ENCODE measurements around the gene MED13L.

The MED13L gene

GRCh38 chr12:116277467-116278278, at the start of gene MED13L:
Gene MED13L (minus strand): TSS chr12:116277693. CDS start chr12:116277131, 562 bp downstream.
- peak; percentile 44 to 98 (median 85) for DNase-seq

GRCh38 chr12:116325336-116325664, 47.8 kb upstream of the MED13L start:
- DNase-seq: peak in 1 of 51 donors; percentile 2

- peak in 2 of 51 donors; percentile 2 to 5 for DNase-seq
These were observed 47.3 kb upstream of the MED13L start for GRCh38 chr12:116324654-116325335.

GRCh38 chr12:116323406-116324386, 46.2 kb upstream of the MED13L start:
- no peak for DNase-seq

GRCh38 chr12:116321913-116322312, 44.4 kb upstream of the MED13L start:
- no peak for DNase-seq

- DNase-seq: no peak
These were observed 43.3 kb upstream of the MED13L start for GRCh38 chr12:116320791-116321217.

GRCh38 chr12:116319898-116320621, 42.6 kb upstream of the MED13L start:
- DNase-seq: peak in 2 of 51 donors; percentile 8 to 62

GRCh38 chr12:116319233-116319897, 41.9 kb upstream of the MED13L start:
- DNase-seq: no peak

- no peak for DNase-seq
These were observed 41.2 kb upstream of the MED13L start for GRCh38 chr12:116318576-116319232.

GRCh38 chr12:116317986-116318575, 40.6 kb upstream of the MED13L start:
- DNase-seq: no peak

GRCh38 chr12:116317139-116317538, 39.6 kb upstream of the MED13L start:
- no peak for DNase-seq

GRCh38 chr12:116314477-116314876, 37.0 kb upstream of the MED13L start:
- DNase-seq: no peak

GRCh38 chr12:116313194-116313927, 35.9 kb upstream of the MED13L start:
- no peak for DNase-seq

GRCh38 chr12:116310082-116310481, 32.6 kb upstream of the MED13L start:
- no peak for DNase-seq

GRCh38 chr12:116309343-116309742, 31.9 kb upstream of the MED13L start:
- no peak for DNase-seq

- no peak for DNase-seq
These were observed 31.2 kb upstream of the MED13L start for GRCh38 chr12:116308647-116309046.

GRCh38 chr12:116306968-116307367, 29.5 kb upstream of the MED13L start:
- DNase-seq: no peak

- no peak for DNase-seq
These were observed 29.0 kb upstream of the MED13L start for GRCh38 chr12:116306506-116306905.

GRCh38 chr12:116304621-116305020, 27.1 kb upstream of the MED13L start:
- no peak for DNase-seq

All from hypothalamus (tissue), 51 donors.